HG02571 (cell line): Measurements from ENCODE around the gene PEX26.
"Not testable (repeated sequence)": the region's sequence is repeated elsewhere in the genome, so short reads cannot be mapped to it uniquely, and the experiment has no call there.

ENCODE experiments used
- ATAC-seq: cut with Tn5 transposase; IDR thresholded peaks from one replicate; pipeline ENCODE4 v1.9.1; 2021; ENCODE audit warnings: mild to moderate bottlenecking, moderate library complexity; ENCODE audit not compliant: unreplicated experiment

PEX26 gene

GRCh38 chr22:18077639-18078328 lies at the start of gene PEX26:
Gene PEX26 (plus strand): TSS chr22:18077990. CDS start chr22:18078377, 387 bp downstream.
- peak; percentile 91 for ATAC-seq

DNA sequence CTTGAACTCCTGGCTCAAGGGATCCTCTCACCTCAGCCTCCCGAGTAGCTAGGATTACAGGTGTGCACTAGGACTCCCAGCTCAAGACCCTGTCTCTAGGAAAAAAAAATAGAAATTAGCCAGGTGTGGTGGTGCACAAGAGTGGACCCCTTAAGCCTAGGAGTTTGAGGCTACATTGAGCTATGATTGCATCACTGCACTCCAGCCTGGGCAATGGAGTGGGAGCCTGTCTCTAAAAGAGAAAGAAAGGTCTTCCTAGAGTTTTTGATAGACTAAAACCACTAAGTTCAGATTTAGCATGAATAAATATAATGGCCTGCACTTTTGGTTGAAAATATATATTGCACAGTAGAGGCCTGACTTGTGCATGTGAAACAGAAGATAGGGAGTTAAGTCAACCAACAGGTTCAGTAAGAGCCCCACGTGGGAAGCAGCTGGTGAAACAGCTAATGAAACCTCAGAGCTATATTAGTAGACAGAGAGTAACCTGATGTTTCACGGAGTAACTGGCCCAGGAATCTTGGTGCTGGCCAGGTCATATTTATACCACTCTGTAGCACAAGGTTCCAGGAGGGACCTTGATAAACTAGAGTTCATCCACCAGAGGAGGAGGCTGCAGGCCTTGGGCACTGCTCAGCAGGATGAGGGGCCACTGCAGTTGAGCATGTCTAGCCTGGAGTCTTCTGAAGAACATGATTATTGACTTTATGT lies 48.8 kb upstream of the PEX26 start:
- no peak for ATAC-seq

DNA sequence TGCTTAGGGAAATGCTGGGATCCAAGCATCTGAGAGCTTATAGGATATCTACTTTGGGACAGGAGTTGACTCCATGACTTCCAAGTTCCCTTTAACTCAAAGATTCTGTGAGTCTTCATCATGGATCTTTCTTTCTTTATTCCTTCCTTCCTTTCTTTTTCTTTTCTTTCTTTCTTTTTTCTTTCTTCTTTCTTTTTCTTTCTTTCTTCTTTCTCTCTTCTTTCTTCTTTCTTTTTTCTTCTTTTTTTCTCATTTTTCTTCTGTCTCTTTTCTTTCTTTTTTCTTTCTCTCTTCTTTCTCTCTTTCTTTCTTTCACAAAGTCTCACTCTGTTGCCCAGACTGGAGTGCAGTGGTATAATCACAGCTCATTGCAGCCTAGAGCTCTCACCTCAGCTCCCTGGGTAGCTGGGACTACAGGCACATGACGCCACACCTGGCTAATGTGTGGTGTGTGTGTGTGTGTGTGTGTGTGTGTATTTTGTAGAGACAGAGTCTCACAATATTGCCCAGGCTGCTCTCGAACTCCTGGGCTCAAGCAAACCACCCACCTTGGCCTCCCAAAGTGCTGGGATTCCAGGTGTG lies 48.0 kb upstream of the PEX26 start:
- ATAC-seq: no peak

DNA sequence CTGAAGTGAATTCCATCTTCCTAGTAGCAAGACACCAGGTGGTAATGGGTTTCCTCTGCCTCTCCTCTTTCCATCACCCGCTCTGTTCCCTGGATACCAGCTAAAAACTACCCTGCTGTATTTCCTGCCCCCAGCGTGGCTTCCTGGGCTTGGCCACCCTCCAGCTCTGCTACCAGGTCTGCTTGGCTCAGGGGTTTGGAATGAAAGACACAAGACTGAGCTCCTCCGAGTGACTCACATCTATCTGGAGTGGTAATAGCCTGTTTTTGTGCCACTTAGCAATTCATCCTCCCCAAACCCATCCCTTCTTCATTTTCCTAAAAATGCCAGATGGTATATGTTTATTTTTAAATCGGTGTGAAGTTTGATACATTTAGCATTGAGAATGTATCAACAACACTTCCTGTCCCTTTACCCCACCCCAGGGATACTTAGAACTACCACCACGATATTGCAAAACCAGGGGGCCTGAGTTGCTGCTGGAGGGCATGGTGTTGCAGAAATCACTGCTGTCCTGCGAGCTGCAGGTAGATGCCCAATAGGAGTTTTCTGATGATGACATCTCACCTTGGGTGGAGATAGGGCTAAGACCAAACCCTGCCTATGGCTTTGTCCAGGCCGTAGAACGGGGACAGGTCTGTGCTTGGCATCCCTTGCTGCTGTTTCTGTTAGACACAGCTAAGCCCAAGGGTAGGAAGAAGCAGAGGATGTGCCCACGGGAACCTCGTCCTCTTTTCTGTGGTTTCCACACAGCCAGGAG lies 45.9 kb upstream of the PEX26 start:
- ATAC-seq: no peak

GRCh38 chr22:18032455-18033101 lies 45.2 kb upstream of the PEX26 start:
- no peak for ATAC-seq

GRCh38 chr22:18033204-18033998 lies 44.4 kb upstream of the PEX26 start:
- no peak for ATAC-seq

DNA sequence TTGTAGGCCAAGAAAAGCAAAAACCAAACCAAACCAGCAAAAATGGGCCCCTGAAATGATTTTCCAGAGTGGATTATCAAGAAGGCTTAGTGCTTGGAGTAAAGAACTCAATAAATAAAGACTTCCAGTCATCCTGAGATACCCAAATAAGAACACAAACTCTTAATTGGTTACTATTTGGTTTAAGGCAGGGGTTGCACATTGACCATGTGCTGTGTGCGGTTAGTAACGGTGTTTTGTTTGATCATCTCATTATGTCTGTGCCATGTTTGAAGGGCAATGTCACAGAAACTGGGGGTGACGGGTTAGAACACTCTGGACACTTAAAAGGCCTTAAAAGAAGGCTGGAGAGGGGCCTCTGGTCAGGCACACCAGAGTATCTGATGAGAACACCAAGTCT lies 43.7 kb upstream of the PEX26 start:
- ATAC-seq: no peak

GRCh38 chr22:18035751-18036150 lies 42.0 kb upstream of the PEX26 start:
- ATAC-seq: no peak

- not testable (repeated sequence) for ATAC-seq
Observed at GRCh38 chr22:18040898-18041297, 36.9 kb upstream of the PEX26 start.

DNA sequence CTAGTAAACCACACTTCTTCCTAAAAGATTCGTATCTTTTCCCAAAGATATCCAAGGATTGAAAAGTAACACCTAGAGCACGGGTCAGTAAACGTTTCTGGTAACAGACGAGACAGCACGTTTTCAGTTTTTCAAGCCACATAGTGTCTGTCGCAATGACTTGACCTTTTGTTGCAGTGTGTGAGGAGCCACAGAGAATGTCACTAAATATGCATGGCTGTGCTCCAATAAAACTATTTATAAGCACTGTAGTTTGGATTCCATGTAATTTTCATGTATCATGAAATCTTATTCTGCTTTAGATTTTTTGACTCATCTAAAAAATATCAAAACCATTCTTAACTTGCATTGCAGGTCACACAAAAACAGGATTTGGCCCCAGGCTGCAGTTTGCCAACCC lies 35.1 kb upstream of the PEX26 start:
- ATAC-seq: no peak

DNA sequence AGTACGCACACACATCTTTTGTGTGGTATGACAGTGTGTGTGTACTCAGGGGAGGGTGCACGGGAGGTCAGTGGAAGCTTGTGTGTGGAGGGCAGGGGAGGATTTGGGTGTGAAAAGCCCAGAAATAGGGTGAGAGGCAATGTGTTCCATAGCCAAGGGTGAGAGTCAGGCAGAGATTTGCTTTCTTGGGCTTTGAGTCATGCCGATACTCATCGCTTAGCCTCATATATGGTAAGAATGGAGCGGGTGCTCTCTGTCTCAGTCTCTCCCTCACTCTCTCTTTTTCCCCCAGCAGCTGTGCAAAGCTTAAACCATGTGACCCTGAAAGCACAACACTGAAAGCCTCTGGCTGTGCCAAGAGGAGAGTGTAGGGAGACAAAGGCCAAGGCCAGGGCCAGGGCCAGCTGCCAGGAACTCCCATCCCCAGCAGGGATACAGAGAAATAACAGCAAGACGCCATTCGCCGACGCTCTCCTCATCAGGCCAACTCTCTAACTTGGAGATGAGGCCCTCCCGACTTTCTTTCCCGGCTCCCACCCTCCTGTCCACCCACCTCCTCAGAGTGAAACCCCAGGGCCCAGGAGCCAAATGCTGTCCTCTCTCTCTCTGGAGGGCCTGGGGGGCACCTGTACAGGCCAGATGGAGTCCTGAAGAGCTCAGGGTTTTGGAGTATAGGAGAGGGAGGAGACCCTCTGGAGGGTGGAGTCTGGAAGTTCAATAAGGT lies 33.1 kb upstream of the PEX26 start:
- no peak for ATAC-seq

- no peak for ATAC-seq
Observed at GRCh38 chr22:18045794-18046193, 32.0 kb upstream of the PEX26 start.

GRCh38 chr22:18048041-18048440 lies 29.7 kb upstream of the PEX26 start:
- no peak for ATAC-seq

DNA sequence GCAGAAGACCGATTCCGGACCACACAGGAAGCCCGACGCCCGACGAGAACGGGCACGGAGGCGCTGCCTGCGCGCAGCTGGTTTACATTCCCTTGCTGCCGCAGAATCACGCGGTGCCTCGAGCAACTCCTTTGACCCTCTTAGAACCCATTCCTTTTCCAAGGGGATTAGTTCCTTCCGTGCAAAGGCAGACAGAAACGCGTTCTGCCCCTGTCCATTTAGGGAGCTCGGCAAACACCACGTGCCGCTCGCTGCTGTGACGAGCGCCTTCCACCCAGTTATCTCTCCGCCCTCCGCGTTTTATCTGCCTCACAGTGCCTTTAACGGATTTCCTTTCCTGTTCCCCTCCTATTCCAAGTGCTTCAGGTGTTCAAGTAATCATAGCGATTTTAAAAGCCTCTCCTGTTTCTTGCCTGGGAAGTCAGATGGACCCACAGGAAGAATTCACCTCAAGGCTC lies 29.3 kb upstream of the PEX26 start:
- no peak for ATAC-seq

DNA sequence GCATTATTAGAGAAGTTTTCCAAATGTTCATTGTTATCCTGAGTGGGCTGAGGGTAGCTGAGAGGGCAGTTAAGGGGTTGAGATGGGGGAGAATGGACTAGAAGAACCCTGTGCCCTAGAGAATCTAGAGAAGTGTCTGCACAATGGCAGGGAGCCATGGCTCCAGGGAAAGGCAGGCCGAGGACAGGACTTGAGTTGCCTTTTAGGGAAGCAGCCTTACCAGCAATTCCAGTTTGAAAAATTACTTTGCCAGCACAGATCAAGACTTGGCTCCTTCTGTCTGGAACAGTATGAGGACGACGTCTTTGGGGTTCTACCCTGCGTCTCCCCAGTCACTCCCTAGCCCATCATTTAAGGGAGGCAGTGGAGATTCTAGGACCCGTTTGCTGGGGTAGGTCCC lies 27.7 kb upstream of the PEX26 start:
- no peak for ATAC-seq

DNA sequence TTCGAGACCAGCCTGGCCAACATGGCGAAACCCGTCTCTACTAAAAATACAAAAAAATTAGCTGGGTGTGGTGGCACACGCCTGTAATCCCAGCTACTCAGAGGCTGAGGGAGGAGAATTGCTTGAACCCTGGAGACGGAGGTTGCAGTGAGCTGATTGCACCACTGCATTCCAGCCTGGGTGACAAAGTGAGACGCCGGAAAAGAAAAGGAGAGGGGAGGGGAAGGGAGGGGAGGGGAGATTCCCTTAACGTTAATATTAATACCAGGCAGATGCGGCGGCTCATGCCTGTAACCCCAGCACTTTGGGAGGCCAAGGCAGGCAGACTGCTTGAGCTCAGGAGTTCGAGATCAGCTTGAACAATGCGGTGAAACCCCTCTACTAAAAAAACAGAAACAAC lies 26.7 kb upstream of the PEX26 start:
- not testable (repeated sequence) for ATAC-seq

DNA sequence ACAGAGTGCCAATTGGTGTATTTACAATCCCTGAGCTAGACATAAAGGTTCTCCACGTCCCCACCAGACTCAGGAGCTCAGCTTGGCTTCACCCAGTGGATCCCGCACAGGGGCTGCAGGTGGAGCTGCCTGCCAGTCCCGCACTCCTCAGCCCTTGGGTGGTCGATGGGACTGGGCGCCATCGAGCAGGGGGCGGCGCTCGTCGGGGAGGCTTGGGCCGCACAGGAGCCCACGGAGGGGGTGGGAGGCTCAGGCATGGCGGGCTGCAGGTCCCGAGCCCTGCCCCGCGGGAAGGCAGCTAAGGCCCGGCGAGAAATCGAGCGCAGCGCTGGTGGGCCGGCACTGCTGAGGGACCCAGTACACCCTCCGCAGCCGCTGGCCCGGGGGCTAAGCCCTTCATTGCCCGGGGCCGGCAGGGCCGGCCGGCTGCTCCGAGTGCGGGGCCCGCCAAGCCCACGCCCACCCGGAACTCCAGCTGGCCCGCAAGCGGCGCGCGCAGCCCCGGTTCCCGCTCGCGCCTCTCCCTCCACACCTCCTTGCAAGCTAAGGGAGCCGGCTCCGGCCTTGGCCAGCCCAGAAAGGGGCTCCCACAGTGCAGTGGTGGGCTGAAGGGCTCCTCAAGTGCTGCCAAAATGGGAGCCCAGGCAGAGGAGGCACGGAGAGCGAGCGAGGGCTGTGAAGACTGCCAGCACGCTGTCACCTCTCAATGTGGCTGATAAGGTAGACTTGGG lies 24.4 kb upstream of the PEX26 start:
- not testable (repeated sequence) for ATAC-seq

GRCh38 chr22:18055619-18056160 lies 22.1 kb upstream of the PEX26 start:
- ATAC-seq: no peak
